HS-27A (cell line): ENCODE measurements around the gene TLR4.
A peak's percentile ranks its signal among the peaks of the same experiment; 100 is the strongest.

ENCODE experiments used
- DNase-seq: peaks from one replicate; pipeline ENCODE4 v3.0.0-alpha.2; 2012; ENCODE audit warnings: low read depth, missing footprints

Gene TLR4

DNA sequence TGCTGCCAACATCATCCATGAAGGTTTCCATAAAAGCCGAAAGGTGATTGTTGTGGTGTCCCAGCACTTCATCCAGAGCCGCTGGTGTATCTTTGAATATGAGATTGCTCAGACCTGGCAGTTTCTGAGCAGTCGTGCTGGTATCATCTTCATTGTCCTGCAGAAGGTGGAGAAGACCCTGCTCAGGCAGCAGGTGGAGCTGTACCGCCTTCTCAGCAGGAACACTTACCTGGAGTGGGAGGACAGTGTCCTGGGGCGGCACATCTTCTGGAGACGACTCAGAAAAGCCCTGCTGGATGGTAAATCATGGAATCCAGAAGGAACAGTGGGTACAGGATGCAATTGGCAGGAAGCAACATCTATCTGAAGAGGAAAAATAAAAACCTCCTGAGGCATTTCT lies 10.1 kb downstream of the TLR4 start:
- DNase-seq = no peak

DNA sequence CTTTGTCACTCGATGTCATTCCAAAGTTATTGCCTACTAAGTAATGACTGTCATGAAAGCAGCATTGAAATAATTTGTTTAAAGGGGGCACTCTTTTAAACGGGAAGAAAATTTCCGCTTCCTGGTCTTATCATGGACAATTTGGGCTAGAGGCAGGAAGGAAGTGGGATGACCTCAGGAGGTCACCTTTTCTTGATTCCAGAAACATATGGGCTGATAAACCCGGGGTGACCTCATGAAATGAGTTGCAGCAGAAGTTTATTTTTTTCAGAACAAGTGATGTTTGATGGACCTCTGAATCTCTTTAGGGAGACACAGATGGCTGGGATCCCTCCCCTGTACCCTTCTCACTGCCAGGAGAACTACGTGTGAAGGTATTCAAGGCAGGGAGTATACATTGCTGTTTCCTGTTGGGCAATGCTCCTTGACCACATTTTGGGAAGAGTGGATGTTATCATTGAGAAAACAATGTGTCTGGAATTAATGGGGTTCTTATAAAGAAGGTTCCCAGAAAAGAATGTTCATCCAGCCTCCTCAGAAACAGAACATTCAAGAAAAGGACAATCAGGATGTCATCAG lies 11.3 kb downstream of the TLR4 start:
- DNase-seq = no peak

- DNase-seq = no peak
Measured at GRCh38 chr9:117718085-117718484, 13.9 kb downstream of the TLR4 start.

GRCh38 chr9:117718701-117719100 lies 14.5 kb downstream of the TLR4 start:
- DNase-seq = no peak

DNA sequence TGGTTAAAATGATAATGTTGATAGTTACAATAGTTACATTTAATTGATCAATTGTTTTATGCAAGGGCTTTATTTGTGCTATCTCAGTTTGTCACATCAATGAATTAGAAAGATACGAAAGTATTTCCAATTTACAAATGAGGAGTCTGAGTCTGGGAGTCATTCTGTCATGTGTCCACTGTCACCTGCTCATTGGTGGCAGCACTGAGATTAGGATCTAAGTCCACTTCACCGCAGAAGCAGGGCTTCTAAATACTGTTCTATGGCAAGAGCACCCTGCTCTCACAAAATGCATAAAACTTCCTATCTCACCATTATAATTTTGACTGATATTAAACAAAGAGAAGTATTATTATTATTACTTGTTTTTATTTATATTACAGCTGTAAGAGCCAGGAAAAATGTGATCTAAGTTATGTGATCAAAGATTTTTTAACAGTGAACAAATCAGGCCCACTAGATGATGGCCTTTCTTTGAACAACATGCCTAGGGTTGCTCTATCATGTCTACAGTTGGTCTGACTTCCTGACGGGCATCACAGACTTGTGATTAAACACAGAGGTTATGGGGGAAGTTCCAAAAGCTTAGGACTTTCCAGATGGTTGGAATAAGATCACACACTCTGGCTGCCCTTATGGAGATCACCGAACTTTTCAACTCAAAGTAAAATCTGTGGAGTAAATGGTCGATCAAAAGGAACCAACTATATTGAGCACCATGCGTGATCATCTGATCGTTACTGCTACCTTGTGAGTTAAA lies 15.1 kb downstream of the TLR4 start:
- DNase-seq = no peak

- DNase-seq = no peak
Measured at GRCh38 chr9:117720066-117720465, 15.9 kb downstream of the TLR4 start.

DNA sequence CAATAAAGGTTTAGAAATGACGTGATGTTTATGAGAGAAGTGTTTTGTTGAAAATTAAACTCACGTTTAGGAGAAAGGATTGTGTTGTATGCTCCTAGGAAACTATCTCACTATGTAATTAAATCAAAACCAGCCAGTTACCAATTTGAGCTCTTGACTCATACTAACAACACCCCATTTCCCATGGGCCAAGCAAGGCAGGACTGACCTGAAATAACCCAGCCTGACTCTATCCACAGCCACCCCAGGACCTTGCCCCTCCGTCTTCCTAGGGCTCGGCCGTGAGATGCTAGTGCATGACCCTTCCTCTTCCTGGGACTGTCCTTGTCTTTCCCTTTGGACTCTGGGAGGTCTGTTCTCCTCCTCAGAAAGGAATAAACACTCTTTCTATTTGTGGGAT lies 16.4 kb downstream of the TLR4 start:
- DNase-seq = no peak

DNA sequence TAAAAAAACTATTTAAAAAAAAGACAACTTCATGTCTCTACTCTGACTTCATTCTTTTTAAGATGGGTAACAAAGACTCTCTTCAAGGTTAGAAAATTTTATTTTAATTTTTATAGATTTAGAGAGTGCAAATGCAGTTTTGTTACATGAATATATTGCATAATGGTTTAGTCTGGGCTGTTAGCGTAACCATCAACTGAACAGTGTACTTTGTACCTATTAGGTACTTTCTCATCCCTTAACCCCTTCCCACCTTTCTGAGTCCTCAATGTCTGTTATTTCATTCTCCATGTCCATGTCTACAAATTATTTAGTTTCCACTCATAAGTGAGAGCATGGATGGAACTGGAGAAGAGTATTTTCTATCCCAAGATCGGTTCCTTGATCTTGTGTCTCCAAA lies 16.8 kb downstream of the TLR4 start:
- no peak for DNase-seq

GRCh38 chr9:117722108-117722761 lies 18.0 kb downstream of the TLR4 start:
- DNase-seq = no peak

- no peak for DNase-seq
Measured at GRCh38 chr9:117723986-117724625, 19.9 kb downstream of the TLR4 start.

GRCh38 chr9:117725426-117725887 lies 21.3 kb downstream of the TLR4 start:
- no peak for DNase-seq

- DNase-seq = no peak
Measured at GRCh38 chr9:117729375-117729774, 25.2 kb downstream of the TLR4 start.

DNA sequence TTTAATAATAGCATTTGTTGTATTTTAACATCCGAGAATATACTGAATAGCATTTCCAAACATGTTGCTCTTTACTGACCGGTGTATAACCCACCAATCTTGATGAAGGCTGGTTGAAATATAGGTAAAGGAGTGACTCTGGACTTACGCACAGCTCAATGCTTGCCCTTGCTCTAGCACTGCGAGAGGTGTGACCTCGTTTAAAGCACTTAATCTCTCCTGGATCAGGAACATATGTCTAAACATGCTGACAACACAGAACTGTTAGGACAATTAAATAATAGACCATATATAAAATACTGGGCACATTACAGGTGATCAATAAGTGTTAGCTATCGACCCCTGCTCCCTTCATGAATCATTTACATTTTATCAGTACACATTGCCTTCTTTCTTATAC lies 28.3 kb downstream of the TLR4 start:
- DNase-seq = no peak

GRCh38 chr9:117733465-117733864 lies 29.3 kb downstream of the TLR4 start:
- DNase-seq = no peak

DNA sequence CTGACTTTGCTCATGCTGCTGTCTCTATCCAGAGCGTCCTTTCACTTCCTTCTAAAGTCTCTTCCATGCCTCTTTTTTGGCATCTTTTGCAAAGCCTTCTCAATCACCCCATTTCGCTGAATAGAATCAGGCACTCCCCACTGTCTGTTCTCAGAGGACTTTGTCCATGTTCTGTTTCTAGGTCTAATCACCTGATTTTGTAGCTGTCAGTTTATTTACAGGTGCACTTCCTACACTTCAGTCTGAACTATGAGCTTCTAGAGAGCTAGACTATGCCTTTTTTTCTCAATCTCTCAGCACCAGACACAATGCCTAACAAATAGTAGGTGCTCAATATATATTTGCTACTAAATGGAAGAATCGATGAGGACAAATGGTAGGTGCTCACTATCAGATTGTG lies 29.9 kb downstream of the TLR4 start:
- DNase-seq = no peak

DNA sequence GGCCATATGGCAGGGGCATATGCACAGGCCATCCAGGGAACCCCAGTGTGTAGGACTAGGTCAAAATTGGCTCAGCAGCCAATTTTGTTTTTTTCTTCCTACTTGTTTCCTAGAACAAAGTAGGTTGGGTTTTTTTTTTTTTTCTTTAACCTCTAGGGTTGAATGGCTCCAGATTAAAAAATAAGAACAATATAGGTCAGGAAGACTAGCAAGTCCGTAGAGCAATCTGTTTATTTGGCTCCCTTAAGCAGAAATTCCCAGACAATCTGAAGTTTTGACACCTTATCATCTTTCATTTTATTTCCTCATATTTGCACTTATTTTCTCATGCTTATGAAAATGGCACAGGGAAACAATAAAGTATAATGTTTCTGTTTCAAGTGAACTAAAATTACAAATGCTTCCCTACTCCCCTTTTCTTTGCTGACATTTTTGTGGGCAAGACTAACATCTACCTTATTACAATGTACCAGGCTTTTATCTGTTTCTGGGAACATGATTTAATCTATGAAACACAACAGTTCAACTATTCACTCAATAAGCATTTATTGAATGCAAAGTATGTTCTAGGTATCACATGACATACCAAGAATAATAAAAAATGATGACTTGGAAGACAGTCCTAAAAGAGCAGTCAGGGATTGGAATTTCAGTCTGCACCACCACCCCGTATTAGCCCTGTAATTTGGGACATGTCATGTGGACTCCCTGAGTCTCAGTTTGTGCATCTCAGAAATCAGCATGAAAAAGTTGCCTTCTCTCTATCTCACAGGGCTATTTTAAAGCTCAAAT lies 30.5 kb downstream of the TLR4 start:
- peak; percentile 73 for DNase-seq

GRCh38 chr9:117737721-117738226 lies 33.6 kb downstream of the TLR4 start:
- no peak for DNase-seq

DNA sequence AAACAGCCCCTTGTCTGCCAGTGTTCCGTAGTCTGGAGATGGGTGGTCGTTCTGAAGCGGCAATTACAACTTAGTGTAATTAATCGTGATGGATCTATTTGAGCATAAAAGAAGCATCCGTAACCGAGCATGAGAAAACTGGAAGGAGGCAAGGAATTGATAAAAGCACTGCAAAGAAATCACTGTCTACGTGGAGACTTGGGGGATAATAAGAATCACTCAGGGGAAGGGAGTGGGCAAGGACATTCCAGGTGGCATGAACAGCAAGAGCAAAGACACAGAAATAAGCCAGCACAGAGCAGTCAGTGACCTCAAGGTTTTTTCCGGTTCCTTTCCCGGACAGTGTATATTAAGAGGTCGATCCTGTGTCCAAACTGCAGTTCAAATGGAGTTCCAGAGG lies 35.0 kb downstream of the TLR4 start:
- no peak for DNase-seq

DNA sequence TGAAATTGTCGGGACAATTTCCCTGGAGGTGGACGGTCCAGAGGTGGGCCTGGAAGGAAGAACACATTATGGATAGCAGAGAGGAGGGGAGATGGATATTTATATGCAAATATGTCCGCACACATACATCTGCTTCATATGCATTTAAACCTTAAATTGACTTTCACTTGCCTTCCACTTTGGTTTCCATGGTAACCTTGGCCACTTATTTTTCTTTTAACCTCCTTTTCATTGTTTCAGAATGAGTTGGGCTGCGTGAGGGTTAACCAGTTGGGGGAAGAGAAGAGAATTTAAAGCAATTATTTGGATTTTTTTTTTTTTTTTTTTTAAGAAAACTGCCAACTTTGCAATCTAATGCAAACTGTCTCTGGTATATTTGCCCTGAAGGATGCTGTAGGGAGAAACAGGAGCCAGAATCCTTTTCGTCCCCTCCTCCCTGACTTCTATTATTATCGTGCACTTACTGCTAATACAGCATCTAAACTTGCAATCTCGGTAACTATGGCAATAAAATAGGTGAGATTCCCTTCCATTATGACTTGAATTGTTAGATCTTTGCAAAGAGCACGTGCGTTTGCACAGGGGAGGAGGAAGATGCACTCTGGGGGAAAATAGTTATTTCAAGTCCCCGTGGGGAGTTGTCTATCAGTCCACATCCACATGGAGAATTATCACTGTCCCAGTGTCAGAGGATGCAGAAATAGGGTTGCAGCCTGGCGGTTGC lies 35.6 kb downstream of the TLR4 start:
- no peak for DNase-seq

- no peak for DNase-seq
Measured at GRCh38 chr9:117742131-117742530, 37.9 kb downstream of the TLR4 start.

- DNase-seq = no peak
Measured at GRCh38 chr9:117744369-117744768, 40.2 kb downstream of the TLR4 start.
